Right lobe of liver (tissue), 6 donors: ENCODE results near the gene RRP8. TPM values are rescaled to one million over a fixed set of nuclear protein-coding genes. Genes with fewer than 3 reads are reported as not detected.

Experiments
- ATAC-seq, 4 donors: fragments of 200-7000 bp; cut with Tn5 transposase; one replicate each; pipeline ENCODE4 v1.9.1; 2020; ENCODE audit warnings: mild to moderate bottlenecking in 4 of 4, moderate library complexity in 4 of 4
- DNase-seq, 3 donors: peaks; one replicate each; pipeline ENCODE4 v3.0.0-alpha.2; 2020
- H3K27ac ChIP-seq, 3 donors: fragments of 200-600 bp; one replicate each; pipeline ENCODE4 v1.8.0; 2022
- H3K27me3 ChIP-seq, 2 donors: fragments of 200-600 bp; one replicate each; pipeline ENCODE4 v1.8.0; 2022
- H3K36me3 ChIP-seq, 4 donors: fragments of 200-600 bp; sonication (generic) in 1 of 4; one replicate each; pipeline versions ENCODE4 v1.5.1 to v1.8.0; 2017 to 2022; ENCODE audit warnings: control low read depth in 1 of 4
- H3K4me1 ChIP-seq, 4 donors: fragments of 200-600 bp; sonication (generic) in 1 of 4; one replicate each; pipeline versions ENCODE4 v1.5.1 to v1.8.0; 2017 to 2022; ENCODE audit warnings: control low read depth in 1 of 4
- H3K4me3 ChIP-seq, 3 donors: fragments of 200-600 bp; one replicate each; pipeline ENCODE4 v1.8.0; 2022
- H3K9me3 ChIP-seq, 4 donors: fragments of 200-600 bp; sonication (generic) in 1 of 4; one replicate each; pipeline versions ENCODE4 v1.5.1 to v1.8.0; 2017 to 2022; ENCODE audit warnings: control low read depth in 1 of 4
- CTCF ChIP-seq, 4 donors: fragments of 200-600 bp in 3 of 4; fragments of 450-650 bp in 1 of 4; IDR thresholded peaks; one replicate each; pipeline versions ENCODE4 v1.5.1 to v1.8.0; 2016 to 2022; ENCODE audit warnings: antibody characterized with exemption in 4 of 4, mild to moderate bottlenecking in 2 of 4
- POLR2A ChIP-seq: fragments of 450-650 bp; IDR thresholded peaks from one replicate; pipeline ENCODE4 v1.6.1; 2017; ENCODE audit warnings: antibody characterized with exemption, mild to moderate bottlenecking
- WGBS: methylation state at CpG from one replicate; pipeline ENCODE4 v1.1.6; 2018; ENCODE audit warnings: low coverage, low lambda C conversion rate; ENCODE audit not compliant: insufficient coverage; ENCODE audit errors: missing lambda C conversion rate; 5-methylcytosine and 5-hydroxymethylcytosine counted together
- intact Hi-C, 2 donors: fragments of 100-400 bp; cut with DNase I; formaldehyde crosslinking; loops; one replicate each; pipeline versions ENCODE4 v1.11.2 to v1.14.1; 2022
- total RNA-seq, 6 experiments: library from RNA; depleted of rRNA in 2 of 6; stranded (reverse); fragments of >200 nt in 2 of 6; fragmentation: NEBNext Ultra II Directional in 3 of 6; extraction: Animal tissue kit (Norgen Biotek cat#: 25700) in 3 of 6; gene quantifications; one replicate each; pipeline versions ENCODE4 v1.1.0 to v1.2.4, GENCODE V29; 2016 to 2023
- donor health status: DM: no; HTN: yes; CAD: no.
- donor health status: DM: no; HTN: no; CAD: no.
- donor health status: DM: no; HTN: no; CAD: no.
- donor health status: DM: no; HTN: yes; CAD: no.
- donor health status: DM: no; HTN: yes; CAD: no.

The RRP8 gene
- total RNA-seq, 6 experiments from 2014 or later, result 11.3 to 17.1 (median 14.2) TPM

GRCh38 chr11:6627762-6628241 lies 24.4 kb upstream of the RRP8 start:
- no peak for ATAC-seq
- H3K27ac ChIP-seq, result no peak overlapping the region
- H3K4me3 ChIP-seq, result no peak overlapping the region
- H3K4me1 ChIP-seq, result no peaks in the 10 kb centered on the region
- intact Hi-C loops, result no loop called here
- DNase-seq, result no peak
- TF ChIP-seq POLR2A (no peak), CTCF (IDR thresholded peaks at IDR 0.05) (no peak)
- no peaks in the 10 kb centered on the region for H3K27me3 ChIP-seq
- H3K9me3 ChIP-seq, result no peaks in the 10 kb centered on the region
- no peaks in the 10 kb centered on the region for H3K36me3 ChIP-seq
- 90% methylated on average over 2 of the region's 2 CpGs for WGBS

GRCh38 chr11:6626971-6627761 lies 23.8 kb upstream of the RRP8 start:
- DNase-seq, result no peak
- no peaks in the 10 kb centered on the region for H3K4me1 ChIP-seq
- H3K27me3 ChIP-seq, result no peaks in the 10 kb centered on the region
- intact Hi-C loops, result no loop called here
- no peak overlapping the region for H3K4me3 ChIP-seq
- TF ChIP-seq CTCF (IDR thresholded peaks at IDR 0.05), result no peak
- TF ChIP-seq POLR2A, result no peak
- H3K9me3 ChIP-seq, result no peaks in the 10 kb centered on the region
- no peaks in the 10 kb centered on the region for H3K36me3 ChIP-seq
- H3K27ac ChIP-seq, result no peak overlapping the region
- WGBS, result 75% methylated on average over 8 of the region's 19 CpGs
- ATAC-seq, result no peak

GRCh38 chr11:6625832-6626420 lies 22.5 kb upstream of the RRP8 start:
- Histone ChIP-seq H3K9me3 (no peaks in the 10 kb centered on the region), H3K27me3 (no peaks in the 10 kb centered on the region), H3K27ac (no peak overlapping the region), H3K36me3 (no peaks in the 10 kb centered on the region), H3K4me1 (no peaks in the 10 kb centered on the region), H3K4me3 (no peak overlapping the region)
- 80% methylated on average over 2 of the region's 17 CpGs for WGBS
- TF ChIP-seq POLR2A (no peak), CTCF (IDR thresholded peaks at IDR 0.05) (no peak)
- no peak for DNase-seq
- no peak for ATAC-seq
- intact Hi-C loops, result no loop called here

- Histone ChIP-seq H3K4me3 (no peak overlapping the region), H3K9me3 (no peaks in the 10 kb centered on the region), H3K27me3 (no peaks in the 10 kb centered on the region), H3K4me1 (no peaks in the 10 kb centered on the region), H3K27ac (no peak overlapping the region), H3K36me3 (no peaks in the 10 kb centered on the region)
- ATAC-seq (no peak), DNase-seq (no peak)
- TF ChIP-seq POLR2A (no peak), CTCF (IDR thresholded peaks at IDR 0.05) (no peak)
- 85% methylated on average over 4 of the region's 12 CpGs for WGBS
- intact Hi-C loops, result no loop called here
These were observed 21.9 kb upstream of the RRP8 start for GRCh38 chr11:6625156-6625831.
